ENCODE results near the gene CD81.
"Not testable (repeated sequence)": the region's sequence is repeated elsewhere in the genome, so short reads cannot be mapped to it uniquely, and the experiment has no call there.

DNA sequence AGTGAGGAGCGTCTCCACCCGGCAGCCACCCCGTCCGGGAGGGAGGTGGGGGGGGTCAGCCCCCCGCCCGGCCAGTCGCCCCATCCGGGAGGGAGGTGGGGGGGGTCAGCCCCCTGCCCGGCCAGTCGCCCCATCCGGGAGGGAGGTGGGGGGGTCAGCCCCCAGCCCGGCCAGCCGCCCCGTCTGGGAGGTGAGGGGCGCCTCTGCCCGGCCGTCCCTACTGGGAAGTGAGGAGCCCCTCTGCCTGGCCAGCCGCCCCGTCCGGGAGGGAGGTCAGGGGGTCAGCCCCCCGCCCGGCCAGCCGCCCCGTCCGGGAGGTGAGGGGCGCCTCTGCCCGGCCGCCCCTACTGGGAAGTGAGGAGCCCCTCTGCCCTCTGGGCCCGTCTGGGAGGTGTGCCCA is 44.5 kb upstream of the CD81 start:
- TF ChIP-seq, protein P1, sequence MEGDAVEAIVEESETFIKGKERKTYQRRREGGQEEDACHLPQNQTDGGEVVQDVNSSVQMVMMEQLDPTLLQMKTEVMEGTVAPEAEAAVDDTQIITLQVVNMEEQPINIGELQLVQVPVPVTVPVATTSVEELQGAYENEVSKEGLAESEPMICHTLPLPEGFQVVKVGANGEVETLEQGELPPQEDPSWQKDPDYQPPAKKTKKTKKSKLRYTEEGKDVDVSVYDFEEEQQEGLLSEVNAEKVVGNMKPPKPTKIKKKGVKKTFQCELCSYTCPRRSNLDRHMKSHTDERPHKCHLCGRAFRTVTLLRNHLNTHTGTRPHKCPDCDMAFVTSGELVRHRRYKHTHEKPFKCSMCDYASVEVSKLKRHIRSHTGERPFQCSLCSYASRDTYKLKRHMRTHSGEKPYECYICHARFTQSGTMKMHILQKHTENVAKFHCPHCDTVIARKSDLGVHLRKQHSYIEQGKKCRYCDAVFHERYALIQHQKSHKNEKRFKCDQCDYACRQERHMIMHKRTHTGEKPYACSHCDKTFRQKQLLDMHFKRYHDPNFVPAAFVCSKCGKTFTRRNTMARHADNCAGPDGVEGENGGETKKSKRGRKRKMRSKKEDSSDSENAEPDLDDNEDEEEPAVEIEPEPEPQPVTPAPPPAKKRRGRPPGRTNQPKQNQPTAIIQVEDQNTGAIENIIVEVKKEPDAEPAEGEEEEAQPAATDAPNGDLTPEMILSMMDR (conservative IDR thresholded peaks at IDR 0.05; ENCODE audit: low read length) = not testable (repeated sequence)
- TF ChIP-seq EZH2phosphoT487 (IDR thresholded peaks at IDR 0.05; ENCODE audit: borderline replicate concordance) = not testable (repeated sequence)

Measured in Loucy (cell line).